Kidney tubule cell (primary cell): Measurements from ENCODE around the gene WASHC2C.
"Not testable (repeated sequence)": the region's sequence is repeated elsewhere in the genome, so short reads cannot be mapped to it uniquely, and the experiment has no call there.

Experiments
- DNase-seq: peaks from one replicate; pipeline ENCODE4 v3.0.0-alpha.2; 2018; ENCODE audit warnings: low spot score

Gene WASHC2C, protein sequence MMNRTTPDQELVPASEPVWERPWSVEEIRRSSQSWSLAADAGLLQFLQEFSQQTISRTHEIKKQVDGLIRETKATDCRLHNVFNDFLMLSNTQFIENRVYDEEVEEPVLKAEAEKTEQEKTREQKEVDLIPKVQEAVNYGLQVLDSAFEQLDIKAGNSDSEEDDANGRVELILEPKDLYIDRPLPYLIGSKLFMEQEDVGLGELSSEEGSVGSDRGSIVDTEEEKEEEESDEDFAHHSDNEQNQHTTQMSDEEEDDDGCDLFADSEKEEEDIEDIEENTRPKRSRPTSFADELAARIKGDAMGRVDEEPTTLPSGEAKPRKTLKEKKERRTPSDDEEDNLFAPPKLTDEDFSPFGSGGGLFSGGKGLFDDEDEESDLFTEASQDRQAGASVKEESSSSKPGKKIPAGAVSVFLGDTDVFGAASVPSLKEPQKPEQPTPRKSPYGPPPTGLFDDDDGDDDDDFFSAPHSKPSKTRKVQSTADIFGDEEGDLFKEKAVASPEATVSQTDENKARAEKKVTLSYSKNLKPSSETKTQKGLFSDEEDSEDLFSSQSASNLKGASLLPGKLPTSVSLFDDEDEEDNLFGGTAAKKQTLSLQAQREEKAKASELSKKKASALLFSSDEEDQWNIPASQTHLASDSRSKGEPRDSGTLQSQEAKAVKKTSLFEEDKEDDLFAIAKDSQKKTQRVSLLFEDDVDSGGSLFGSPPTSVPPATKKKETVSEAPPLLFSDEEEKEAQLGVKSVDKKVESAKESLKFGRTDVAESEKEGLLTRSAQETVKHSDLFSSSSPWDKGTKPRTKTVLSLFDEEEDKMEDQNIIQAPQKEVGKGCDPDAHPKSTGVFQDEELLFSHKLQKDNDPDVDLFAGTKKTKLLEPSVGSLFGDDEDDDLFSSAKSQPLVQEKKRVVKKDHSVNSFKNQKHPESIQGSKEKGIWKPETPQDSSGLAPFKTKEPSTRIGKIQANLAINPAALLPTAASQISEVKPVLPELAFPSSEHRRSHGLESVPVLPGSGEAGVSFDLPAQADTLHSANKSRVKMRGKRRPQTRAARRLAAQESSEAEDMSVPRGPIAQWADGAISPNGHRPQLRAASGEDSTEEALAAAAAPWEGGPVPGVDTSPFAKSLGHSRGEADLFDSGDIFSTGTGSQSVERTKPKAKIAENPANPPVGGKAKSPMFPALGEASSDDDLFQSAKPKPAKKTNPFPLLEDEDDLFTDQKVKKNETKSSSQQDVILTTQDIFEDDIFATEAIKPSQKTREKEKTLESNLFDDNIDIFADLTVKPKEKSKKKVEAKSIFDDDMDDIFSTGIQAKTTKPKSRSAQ (N-terminal part only)

DNA sequence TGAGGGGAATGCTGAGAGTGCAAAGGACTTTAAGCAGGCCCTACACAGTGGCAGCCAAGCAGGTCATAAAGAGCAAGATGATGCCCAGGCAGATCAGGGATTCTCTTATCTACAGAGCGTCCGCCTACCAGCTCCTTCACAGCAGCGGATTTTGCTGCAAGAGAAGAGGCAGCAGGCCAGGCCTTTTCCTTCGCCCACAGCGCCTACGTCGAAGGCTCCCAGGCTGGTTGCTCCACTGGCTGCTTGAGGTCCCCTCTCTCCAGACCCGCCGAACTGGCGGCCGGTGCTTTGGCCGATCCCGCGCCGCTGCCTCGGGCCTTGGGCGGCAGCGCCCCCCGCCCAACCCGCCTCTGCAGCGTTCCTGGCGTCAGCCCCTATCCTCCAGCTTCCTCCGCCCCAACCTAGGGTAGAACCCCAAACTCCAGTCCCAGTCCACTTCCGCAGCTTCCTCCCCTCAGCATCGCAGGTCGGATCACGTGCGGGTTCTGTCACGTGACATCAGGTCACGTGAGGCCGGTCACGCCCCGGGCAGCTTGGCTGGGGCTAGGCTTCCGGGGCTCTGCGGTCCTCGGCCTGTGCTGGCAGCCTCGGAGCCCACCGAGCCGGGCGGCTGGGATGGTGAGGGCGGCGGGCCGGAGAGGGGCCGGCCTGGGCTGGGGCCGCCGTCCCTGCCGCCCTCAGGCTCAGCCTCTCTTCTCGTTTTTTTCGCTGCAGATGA is at the start of gene WASHC2C:
TSS of gene WASHC2C (plus strand) at position 564 of the 718 bp plus-strand sequence. CDS start at position 616, 52 bp downstream.
- DNase-seq: peak; percentile 81

DNA sequence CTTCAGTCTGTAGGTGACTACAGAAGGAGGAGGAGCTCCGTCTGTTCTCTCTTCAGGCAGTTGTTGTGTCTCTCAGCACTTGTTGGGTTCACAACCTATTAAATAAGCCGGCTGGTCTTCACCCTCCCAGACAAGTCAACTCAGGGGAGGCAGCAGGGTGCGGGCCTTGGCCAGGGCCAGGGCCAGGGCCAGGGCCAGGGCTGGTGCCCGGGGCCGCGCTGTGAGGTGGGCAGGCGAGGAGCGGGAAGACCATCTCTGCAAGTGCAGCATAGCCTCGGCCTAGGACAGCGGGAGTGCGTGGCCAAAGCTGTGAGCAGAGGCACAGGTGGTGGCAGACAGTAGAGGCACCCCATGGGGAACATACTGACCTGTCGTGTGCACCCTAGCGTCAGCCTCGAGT is 48.6 kb upstream of the WASHC2C start:
- not testable (repeated sequence) for DNase-seq

DNA sequence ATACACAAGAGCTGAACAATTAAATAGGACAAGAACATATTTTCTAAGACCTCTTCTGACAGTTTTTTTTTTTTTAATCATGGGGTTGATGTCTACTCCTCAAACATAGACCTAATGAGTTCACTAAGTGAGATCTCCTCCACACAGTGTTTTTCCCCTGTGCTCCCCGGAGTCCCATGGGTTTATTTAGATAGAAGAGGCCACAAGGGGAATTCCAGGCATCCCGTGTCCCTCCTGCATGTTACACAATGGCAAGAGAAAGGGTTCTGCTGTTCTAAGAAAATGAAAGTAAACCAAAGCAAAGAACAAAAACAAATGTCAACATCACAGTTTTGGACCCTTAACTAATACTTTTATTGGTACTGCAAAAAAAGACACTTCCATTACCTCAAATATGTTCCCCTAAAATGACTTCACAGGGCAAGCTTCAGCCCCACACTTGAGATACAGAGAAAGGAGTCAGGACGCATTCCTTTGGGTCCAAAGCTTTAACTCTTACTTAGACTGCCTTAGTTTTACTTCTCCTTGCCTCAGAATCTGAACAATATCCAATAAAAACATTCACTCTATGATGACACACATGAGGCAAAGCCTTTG is 16.8 kb upstream of the WASHC2C start:
- not testable (repeated sequence) for DNase-seq

DNA sequence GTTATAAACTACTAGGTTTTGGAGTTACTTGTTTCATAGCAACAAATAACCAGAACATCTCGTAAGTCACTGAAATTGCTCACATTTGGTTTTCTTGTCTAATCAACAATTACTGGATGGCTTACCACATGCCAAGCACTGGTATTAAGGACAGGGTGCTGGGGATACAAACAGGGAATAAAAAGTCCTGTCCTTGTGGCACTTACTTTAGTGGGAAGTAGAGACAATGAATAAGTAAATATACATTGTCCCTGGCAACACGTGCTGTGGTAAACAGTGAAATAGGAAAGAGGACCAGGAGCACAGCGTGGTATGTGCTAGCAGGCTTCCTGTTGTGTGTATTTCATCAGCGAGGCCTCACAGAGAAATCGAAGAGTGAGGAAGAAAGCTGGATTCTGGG is 15.8 kb upstream of the WASHC2C start:
- DNase-seq: not testable (repeated sequence)

DNA sequence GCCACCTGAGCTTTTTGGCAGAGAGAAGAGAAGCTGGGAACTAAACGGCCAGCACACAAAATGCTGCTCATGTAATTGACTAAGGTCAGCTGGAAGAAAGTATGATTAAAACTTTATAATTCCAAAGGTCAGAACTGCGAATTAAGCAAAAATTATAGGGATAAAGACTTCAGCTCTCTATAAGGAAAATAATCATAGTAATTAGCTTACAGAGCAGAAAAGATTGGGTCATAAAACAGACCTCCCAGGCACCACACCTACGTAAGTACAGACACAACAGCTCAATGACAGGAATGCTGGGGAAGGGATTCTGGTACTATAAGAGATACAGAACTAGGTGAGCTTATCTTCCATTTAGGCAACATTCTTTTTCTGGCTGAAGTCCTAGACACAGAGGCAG is 10.0 kb upstream of the WASHC2C start:
- not testable (repeated sequence) for DNase-seq

DNA sequence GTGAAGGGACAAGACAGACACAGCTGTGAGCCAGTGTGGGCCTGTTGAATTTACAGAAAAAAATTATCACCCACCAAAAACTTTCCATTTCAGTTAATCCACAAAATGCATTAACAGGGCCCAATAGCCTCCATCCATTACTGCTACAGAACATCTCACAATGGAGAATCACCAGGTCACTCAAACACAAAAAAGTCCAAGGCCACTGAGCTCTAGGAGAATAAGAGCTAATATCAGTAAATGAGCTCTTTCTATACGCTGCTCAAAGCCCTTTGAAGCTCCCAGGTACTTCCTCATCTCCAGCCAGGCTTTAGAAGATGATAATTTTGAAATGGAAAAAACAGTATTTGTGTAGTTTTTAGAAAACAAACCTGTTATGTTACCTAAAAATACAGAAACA is 9.4 kb upstream of the WASHC2C start:
- DNase-seq: not testable (repeated sequence)

DNA sequence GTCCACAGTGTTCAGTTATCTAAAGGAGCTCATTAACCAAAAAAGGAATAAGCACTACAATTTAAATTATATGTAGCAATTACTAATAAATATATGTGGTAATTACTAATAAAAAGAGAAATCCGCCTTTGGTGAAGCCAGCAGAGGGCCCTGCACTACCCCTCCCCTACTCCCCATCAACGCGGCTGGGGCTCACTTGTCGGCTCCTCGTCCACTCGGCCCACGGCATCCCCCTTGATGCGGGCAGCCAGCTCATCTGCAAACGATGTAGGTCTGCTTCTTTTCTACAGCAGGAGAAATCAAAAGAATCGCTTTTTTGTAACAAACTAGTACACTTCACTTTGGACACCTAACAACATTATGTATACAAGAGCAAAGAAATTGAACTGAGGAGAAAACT is 5.6 kb upstream of the WASHC2C start:
- DNase-seq: not testable (repeated sequence)

DNA sequence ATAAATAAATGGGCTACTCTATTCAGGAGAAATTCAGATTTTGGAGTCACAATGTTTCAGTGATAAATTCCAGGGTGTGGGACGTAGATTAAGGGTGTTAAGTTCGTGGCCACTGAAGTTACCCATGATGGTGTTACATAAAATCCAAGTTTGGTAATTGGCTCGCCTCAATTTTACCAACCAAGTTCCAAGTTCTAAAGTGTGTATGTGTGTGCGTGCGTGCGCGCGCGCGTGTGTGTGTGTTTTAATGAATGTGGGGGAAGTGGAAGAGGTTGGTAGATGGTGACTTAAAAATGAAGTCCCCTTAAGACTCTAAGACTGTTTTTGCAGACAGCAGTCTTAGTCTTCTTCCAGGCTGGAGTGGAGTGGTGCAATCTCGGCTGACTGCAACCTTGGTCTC is 3.2 kb upstream of the WASHC2C start:
- not testable (repeated sequence) for DNase-seq

DNA sequence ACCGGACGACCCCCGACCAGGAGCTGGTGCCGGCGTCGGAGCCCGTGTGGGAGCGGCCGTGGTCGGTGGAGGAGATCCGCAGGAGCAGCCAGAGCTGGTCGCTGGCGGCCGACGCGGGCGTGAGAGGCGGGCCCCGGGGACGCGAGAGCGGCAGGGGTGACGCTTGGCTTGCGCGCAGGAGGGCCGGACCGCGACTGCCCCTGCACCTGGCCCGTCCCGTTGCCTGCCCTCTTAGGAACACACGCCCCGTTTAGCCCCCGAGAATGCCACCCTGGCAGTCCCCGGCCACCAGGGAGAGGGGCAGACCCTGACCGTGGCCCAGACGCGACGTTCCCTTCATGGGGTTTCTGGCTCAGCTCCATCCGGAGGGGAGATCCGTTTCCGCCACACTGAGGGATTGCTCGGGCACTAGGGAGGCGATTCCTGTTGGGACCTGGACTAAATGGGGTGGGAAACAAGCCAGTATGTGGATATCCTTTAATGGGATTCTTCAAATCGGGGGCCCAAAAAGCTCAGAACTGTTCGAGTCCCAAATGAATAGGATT is 427 bp downstream of the WASHC2C start:
- not testable (repeated sequence) for DNase-seq

DNA sequence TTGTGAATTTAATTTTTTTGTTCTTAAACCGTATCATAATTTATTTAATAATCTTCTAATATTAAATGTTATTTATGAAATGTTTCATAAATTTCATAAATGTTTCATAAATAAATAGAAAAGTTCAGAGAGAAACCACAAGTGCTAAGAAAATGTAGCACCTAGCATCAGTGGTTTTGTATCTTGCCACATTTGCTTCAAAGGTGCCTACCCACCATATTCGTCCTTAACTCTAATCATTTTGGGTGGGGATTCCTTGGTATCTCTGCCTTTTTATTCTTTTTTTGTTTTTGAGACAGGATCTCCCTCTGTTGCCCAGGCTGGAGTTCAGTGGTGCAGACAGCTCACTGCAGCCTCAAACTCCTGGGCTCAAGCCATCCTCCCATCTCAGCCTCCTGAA is 7.4 kb downstream of the WASHC2C start:
- DNase-seq: not testable (repeated sequence)

DNA sequence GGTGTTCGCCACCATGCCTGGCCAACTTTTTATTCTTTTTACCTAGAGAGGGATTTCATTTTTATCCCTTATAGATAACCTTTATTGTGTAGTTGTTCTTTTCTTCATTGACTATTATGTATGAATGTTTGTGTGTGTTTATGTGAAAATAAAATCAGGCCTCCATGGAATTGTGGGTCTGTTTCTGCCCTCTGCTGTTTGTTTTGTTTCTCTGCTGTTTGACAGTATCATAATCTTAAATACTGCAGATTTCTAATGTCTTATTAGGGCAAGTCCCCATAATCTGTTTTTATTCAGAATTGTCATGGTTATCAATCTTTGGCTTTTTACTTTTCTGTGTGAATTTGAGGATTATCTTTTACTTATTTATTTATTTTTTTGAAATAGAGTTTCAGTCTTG is 7.8 kb downstream of the WASHC2C start:
- not testable (repeated sequence) for DNase-seq

DNA sequence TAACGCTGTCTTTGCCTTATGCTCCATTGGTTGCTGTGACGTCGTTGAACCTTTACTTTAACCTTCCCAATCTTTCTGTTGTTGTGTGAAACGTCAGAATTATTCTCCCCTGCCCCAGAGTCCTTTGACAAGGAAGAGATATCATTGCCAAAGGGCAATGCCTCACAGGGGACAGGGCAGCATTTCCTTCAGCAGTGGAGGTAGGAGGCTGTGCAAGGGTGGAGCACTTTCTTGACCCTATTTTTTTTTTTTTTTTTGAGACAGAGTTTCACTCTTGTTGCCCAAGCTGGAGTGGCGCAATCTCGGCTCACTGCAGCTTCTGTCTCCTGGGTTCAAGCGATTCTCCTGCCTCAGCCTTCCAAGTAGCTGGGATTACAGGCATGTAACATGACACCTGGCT is 14.5 kb downstream of the WASHC2C start:
- not testable (repeated sequence) for DNase-seq

DNA sequence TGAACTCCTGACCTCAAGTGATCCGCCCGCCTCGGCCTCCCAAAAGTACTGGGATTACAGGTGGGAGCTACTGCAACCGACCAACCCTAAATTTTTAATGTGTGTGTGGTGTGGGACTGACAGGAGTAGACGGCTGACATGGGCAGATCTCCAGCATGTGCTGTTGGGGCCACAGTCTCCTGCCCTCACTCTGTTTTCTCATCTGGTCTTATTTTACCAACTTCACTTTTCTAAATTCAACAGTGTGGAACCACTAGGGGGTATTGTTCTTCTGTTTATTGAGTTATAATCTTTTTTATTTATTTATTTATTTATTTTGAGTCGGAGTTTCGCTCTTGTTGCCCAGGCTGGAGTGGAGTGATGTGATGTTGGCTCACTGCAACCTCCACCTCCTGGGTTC is 14.9 kb downstream of the WASHC2C start:
- not testable (repeated sequence) for DNase-seq

DNA sequence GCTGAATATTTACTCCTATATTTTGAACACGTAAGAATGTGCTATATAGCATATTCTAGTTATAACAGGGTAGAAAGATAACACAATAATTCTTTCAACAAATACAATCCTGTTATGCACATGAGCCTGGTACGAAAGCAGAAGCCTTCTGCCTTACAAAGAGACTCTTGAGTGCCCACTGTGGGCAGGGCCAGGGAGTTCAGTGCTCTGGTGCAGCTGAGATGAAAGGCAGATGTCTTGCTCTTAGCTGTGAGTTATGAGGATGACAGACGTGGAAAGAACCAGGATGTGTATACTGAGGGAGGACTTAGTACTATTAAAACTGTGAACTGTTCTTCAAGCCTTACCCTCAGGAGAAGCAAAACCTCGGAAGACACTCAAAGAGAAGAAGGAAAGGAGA is 24.1 kb downstream of the WASHC2C start:
- not testable (repeated sequence) for DNase-seq

DNA sequence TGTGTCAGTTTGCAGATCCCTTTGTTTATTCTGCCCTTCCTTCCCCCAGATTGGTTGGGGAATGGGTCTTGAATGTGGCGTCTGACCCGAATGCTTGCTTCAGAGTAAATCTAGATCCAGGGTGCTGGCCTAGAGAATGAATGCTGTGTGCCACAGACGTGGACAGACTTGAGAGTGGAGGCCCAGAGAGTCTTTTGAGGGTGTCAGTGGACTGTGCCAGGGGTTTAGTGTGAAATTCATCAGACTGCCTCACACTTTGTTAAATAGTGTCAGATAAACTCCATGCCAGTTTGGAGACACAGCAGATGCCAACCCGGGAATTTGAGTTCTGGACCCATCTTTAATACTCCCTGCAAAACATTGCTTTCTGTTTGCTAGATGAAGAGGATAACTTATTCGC is 25.1 kb downstream of the WASHC2C start:
- not testable (repeated sequence) for DNase-seq

DNA sequence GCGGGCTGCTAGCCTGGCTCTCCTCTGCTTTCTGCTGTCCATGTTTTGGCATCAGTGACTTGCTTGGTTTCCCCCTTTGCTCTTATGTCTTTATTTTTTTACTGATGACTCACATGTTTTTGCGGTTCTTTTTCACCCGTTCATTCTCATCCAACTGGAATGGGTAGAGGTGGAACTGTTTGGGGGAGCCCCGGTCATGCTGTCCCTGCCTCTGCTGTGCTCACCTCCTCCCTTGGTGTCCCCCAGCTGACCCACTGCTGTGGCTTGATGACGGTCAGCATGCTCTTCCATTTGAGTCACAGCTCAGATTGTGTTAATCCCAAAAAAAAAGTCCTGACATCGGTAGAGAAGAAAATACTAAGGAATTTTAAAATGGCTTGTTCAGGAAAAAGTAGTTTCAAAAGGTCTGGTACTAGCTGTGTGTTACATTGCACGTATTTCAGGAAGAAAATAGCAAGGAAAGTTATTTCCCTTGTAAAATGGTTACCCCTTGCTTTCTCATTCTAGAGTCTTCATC is 27.0 kb downstream of the WASHC2C start:
- not testable (repeated sequence) for DNase-seq

DNA sequence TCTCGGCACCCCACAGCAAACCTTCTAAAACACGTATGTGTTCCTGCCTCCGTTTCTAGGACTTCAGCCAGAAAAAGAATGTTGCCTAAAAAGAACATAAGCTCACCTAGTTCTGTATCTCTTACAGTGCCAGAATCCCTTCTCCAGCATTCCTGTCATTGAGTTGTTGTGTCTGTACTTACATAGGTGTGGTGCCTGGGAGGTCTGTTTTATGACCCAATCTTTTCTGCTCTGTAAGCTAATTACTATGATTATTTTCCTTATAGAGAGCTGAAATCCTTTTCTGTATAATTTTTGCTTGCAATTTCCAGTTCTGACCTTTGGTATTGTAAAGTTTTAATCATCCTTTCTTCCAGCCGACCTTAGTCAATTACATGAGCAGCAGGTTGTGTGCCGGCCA is 28.0 kb downstream of the WASHC2C start:
- not testable (repeated sequence) for DNase-seq

DNA sequence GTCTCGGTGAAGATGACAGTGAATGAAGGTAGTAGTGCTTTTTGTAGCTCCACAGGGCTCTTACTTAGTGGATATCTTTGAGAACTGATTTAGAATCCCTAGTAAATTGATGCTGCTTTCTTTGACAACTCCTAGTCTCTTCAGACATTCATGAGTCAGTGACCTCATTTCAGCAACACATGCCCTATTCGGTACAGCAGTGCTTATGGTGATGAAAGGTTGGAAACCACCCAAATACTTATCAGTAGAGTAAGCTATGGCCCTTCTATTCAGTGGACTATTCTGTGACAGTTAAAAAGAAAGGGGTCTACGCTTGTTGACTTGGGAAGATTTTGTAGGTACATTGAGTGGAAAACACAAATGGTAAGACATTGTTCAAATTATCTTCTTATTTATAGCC is 29.0 kb downstream of the WASHC2C start:
- not testable (repeated sequence) for DNase-seq

DNA sequence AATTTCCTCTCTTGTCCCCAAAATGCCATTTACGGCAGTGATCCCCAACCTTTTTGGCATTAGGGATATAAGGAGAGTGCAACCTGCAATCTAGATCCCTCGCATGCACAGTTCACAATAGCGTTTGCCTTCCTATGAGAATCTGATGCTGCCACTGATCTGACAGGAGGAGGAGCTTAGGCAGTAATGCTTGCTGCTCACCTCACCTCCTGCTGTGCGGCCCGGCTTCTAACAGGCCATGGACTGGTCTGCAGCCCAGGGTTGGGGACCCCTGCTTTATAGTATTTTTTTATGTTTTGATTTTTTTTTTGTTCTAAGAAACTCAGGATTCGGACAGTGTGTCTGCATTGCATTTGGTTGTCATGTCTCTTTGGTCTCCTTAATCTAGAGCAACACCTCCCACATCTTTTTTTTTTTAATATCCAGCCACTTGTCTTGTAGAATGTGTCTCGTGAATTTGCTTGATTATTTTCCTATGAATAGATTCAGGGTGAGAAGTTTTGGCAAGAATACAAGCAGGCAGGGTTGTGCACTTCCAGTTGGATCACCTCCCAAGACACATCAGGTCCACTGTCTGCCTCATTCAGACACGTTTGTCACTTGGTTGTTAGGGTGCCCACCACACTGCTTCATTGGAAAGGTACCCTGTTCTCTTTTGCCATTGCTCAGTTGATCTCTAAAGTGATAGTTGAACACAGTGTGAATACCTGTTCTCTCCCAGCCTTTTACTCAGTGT is 30.8 kb downstream of the WASHC2C start:
- DNase-seq: not testable (repeated sequence)

DNA sequence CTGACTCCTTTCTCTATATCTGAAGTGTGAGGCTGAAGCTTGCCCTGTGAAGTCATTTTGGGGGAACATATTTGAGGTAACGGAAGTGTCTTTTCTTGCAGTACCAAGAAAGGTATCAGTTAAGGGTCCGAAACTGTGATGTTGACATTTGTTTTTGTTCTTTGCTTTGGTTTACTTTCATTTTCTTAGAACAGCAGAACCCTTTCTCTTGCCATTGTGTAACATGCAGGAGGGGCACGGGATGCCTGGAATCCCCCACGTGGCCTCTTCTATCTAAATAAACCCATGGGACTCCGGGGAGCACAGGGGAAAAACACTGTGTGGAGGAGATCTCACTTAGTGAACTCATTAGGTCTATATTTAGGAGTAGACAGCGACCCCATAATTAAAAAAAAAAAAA is 34.6 kb downstream of the WASHC2C start:
- not testable (repeated sequence) for DNase-seq
